Activated T-helper 1 cell treated with Interleukin-2 at 50 U/mL for 16 hours (primary cell): ENCODE measurements around the gene LIMK1.
"Not testable (repeated sequence)": the region's sequence is repeated elsewhere in the genome, so short reads cannot be mapped to it uniquely, and the experiment has no call there.

ENCODE experiments used
- DNase-seq: peaks from one replicate; pipeline ENCODE4 v3.0.0-alpha.2; 2020; ENCODE audit warnings: low read depth

The LIMK1 gene

DNA sequence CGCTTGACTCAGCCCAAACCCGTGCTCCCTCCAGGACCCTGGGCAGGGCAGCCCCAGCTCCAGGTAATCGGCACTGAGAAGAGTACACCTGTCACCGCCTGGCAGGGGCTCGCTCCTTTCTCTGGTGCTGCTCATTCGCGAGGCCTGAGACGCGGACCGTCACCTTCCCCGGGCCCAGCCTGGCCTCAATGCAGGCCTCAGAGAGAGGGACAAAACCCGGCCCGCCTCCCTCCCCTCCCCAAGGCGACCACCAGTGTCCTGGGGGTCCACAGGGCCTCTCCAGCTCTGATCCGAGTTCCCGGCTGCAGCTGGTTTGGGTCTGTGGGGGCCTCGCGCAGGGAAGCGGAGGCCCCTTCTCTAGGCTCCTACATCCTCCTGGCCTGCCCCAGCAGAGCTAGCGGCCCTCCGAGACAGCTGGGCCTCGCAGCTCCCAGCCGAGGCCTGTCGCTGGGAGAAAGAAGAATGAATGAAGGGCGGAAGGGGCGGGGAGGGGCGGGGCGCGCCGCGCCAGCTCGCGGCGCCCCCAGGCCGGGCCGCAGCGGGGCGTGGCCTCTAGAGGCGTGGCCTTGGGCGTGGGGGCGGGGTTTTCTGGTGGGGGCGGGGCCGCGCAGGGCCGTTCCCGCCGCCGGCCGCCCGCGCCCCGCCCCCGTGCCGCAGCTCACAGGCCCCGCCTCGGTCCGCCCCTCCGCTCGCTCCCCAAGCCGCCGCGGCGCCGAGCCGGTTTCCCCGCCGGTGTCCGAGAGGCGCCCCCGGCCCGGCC, at the start of gene LIMK1:
Gene LIMK1 (plus strand): TSS at position 688 of the 760 bp plus-strand sequence. CDS start 187 bp downstream, outside the sequence.
- peak; percentile 78 for DNase-seq

DNA sequence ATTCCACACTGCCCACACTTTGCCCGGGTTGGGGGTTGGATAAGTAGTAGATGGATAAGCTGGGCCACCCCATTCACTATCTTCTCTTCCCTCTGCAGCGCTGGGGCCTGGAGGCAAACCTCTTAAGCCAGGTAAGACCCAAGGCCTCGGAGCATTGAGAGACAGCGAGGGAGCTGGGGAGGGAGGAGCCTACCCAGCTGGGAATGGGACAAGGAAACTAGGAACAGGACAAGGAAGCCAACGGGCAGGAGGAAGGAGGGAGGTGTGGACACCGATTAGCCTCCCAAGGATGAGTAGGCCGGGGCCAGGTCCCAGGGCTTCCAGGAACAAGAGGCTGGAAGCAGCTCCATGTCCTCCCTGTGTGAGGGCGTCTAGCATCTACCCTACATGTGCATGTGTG, 46.0 kb upstream of the LIMK1 start:
- no peak for DNase-seq

DNA sequence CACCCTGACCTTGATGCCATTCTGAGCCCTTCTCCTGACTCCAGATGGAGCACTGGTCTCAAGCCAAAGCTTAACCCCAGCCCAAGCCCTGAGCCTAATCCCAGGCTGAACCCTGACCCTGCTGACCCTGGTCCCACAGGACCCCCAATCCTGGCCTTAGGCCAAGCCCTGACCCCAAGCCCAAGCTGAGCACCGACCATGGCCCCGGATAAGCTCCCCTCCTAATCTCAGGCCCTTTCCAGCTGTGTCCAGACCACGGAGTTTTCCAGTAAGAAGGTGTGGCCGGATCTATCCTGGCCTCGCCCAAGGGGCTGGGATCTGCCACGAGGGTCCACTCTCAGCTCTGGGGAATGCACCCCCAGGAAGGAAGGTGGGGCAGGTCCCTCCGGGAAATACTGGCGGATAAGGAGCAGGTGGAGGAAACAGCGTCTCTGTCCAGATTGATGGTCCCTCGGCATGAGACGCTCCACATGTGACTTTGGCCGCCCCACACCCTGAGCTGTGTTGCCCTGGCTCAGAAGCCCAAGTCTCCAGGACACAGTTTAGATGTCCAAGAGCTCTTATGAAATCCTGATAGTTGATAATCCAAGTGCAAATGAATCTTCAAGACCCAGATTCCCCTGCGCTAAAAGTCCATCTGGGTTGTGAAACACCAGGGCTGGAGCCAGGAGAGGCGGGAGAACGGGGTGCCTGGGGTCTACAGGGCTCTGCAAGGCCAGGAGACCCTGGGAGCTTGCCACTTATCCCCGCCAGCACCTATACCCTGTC, 45.2 kb upstream of the LIMK1 start:
- no peak for DNase-seq

GRCh38 chr7:74039337-74039736, 44.3 kb upstream of the LIMK1 start:
- DNase-seq, result no peak

- no peak for DNase-seq
Measured at GRCh38 chr7:74040101-74040790, 43.4 kb upstream of the LIMK1 start.

- DNase-seq, result no peak
Measured at GRCh38 chr7:74040791-74041520, 42.6 kb upstream of the LIMK1 start.

GRCh38 chr7:74042746-74043522, 40.7 kb upstream of the LIMK1 start:
- DNase-seq, result no peak

DNA sequence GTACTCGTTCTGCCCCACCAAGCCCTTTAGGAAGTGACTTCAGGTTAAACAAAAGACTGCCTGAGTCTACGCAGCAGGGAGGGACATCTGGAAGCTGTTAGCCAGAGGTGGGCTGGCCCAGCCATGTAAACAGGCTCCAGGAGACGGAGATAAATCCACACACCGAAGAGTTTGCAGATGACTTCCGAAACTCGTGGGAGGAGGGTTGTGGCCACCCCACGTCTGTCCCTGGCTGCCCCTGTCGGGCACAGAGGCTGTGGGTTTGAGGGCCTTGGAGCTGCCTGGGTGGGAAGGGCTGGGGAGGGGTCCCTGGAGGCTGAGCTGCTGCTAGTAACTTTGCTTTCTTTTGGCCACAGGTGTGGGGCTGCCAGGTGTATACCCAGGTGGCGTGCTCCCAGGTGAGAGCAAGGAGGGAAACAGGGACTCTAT, 40.1 kb upstream of the LIMK1 start:
- DNase-seq, result no peak

DNA sequence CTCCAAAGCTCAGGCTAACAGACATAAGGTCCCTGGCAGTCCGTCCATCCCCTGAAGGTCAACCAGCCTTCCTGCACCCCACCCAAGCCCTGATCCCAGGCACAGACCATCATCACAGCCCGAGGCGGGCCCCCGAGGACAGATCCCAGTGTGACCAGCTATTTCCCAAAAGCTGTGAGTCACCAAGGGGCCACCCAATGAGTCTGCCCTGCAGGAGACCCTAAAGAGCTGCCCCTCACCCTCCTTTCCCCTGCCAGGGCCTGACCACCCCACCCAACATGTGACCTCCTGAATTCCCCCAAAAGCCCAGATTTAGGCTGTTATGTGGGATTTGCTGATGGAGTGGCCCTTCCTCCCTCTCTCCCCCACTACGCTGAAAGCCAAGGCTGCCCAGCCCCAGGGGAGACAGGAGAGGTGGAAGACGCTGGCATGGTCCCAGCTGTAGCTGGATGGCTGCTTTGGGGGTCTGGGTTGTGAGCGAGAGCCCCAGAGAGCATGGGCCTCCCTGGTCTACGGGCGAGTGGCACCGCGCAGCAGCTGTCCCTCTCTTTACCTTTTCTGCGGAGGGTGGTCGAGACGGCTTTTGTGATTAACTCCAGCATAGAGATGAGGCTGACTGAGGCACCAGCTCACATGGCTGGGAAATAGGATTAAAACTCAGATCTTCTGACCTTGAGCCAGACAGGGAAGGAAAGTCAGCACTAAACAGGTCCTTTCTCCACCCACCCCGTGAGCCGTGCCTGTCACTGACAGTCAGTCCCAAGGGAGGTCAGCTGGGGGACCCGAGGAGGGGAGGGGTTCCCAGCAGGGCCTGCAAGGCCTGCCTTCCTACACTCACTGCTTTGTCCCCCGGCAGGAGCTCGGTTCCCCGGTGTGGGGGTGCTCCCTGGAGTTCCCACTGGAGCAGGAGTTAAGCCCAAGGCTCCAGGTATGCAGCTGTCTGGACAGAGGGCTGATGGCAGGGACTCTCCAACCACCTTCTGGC, 38.9 kb upstream of the LIMK1 start:
- DNase-seq, result no peak

GRCh38 chr7:74046581-74046980, 37.0 kb upstream of the LIMK1 start:
- not testable (repeated sequence) for DNase-seq

DNA sequence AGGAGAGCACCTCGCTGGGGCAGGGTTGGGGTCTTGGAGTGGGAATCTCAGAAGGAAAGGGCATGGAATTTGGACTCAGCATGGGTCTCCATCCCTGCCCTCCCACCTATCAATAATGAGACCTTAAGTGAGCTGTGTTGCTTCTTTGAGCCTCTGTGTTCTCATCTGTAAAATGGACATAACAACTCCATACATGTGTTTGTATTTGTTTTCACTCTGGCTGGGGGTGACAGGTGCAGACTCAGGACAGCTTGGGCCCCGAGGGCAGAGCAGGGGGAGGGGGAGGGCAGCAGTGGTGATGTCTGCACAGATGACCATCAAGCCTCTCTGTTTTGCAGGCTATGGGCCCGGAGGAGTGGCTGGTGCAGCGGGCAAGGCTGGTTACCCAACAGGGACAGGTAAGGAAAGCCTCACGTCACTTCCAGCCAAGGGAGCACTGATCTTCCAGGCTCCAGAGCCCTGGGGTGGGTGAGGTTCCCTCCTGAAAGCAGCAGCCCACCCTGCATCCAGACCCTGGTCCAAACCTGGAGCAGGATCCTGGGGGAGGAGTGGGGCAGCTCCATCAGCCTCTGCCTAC, 35.7 kb upstream of the LIMK1 start:
- no peak for DNase-seq

DNA sequence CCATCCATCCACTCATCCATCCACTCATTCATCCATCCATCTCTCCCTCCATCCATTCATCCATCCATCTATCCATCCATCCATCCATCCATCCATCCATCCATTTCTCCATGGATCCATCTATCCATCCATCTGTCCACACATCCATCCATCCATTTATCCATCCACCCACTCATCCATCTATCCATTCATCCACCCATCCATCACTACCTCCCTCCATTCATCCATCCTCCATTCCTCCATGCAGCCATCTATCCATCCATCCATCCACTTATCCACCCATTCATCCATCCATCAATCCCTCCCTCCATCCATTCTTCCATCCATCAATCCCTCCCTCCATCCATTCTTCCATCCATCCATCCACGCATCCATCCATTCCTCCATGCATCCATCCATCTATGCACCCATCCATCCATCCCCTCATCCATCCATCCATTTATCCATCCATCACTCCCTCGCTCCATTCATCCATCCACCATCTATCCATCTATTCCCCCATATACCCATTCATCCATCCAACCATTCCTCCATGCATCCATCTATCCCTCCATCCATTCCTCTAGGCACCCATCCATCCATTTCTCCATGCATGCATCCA, 34.5 kb upstream of the LIMK1 start:
- DNase-seq, result no peak

DNA sequence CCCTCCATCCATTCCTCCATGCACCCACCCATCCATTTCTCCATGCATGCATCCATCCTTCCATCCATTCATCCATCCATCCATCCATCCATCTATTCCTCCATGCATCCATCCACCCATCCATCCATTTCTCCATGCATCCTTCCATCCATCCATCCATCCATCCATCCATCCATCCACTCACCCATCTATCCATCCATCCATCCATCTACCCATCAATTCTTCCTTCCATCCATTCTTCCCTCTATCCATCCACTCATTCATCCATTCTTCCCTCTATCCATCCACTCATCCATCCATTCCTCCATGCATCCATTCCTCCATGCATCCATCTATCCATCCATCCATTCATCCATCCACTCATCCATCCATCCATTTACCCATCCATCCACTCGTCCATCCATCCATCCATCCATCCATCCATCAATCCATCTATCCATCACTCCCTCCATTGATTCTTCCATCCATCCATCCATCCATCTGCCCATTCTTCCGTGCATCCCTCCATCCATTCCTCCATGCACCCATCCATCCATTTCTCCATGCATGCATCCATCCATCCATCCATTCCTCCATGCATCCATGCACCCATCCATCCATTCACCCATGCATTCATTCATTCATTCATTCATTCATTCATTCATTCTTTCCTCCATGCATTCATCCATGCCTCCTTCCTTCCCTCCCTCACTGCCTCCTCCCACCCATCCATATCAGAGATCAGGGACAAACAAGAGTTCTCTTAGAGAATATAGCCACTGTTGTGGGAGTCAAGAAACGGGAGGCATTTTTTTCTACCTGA, 33.4 kb upstream of the LIMK1 start:
- no peak for DNase-seq

DNA sequence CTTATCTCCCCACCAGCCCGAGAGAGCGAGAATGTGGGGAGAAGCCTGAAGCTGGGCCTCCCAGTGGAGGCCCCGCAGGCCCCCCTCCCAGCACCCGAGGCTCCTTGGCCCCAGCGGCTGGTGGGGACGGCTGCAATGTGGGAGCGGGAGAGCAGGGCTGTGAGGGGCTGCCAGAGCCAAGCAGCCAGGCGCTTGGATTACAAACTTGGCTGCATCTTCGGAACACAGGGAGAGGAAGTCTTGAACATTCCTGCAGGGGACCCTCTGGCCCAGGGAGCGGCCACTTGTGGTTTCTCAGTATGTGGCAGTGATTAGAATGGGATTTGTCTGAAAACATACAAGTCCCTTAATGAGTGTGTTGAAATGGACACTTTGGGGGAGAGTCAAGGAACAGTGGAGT, 32.4 kb upstream of the LIMK1 start:
- no peak for DNase-seq

DNA sequence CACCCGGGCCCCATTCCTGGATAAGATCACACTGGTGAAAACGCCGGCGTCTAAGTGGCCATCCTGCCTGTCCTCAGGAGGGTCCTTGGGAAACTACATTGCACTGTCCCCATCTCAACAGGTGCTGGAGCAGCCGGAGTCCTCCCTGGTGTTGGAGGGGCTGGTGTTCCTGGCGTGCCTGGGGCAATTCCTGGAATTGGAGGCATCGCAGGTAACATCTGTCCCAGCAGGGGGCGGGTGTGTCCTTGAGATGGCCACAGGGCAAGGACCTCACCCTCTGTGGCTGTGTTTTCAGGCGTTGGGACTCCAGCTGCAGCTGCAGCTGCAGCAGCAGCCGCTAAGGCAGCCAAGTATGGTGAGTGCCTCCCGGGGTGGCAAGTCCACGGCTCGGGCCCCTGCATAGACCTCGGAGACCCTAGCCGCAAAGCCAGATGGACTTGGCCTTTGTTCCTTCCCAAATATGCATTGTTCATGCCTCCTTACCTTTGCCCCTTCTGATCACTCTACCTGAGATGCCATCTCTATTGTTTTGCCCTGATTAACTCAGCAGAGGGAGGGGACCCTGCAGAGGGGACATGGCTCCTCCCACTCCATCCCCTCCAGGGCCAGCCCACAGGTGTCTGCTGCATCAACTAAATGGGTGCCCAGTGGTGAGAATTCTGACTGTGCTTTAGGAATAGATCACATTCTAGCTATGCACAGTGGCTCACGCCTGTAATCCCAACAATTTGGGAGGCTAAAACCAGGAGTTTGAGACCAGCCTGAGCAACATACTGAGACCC, 31.8 kb upstream of the LIMK1 start:
- no peak for DNase-seq

GRCh38 chr7:74052628-74053027, 31.0 kb upstream of the LIMK1 start:
- no peak for DNase-seq

DNA sequence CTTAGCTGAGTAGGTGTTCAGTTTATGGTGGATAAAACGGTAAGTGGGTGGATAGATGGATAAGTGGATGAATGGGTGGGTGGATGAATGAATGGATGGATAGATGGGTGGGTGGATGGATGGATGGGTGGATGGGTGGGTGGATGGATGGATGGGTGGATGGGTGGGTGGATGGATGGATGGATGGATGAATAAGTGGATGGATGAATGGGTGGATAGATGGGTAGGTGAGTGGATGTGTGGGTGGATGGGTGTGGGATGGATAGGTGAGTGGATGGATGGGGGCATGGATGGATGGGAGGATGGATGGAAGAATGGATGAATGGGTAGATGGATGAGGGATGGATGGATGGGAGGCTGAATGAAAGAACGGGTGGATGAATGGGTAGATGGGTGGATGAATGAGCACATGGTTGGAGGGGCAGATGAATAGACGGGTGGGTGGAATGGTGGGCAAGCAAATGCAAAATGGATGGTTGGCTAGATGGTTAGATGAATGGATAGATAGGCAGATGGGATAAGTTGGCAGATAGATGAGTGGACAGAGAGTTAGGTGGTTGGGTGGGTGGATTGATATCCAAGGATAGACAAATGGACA, 29.9 kb upstream of the LIMK1 start:
- DNase-seq, result no peak
